SK-N-MC (cell line): ENCODE measurements around the gene ZNF677.
"Not testable (repeated sequence)": the region's sequence is repeated elsewhere in the genome, so short reads cannot be mapped to it uniquely, and the experiment has no call there.

Experiments used
- DNase-seq: peaks from one replicate; pipeline ENCODE4 v3.0.0-alpha.2; 2011; ENCODE audit warnings: low read depth, low spot score
- H3K27ac ChIP-seq: fragments of 200-600 bp; sonication (generic); 2 replicates; pipeline ENCODE4 v1.5.1; 2016; ENCODE audit warnings: mixed run types
- H3K36me3 ChIP-seq: fragments of 200-600 bp; sonication (generic); 2 replicates; pipeline ENCODE4 v1.6.1; 2017; ENCODE audit warnings: antibody characterized with exemption, low read length, mixed read lengths; ENCODE audit not compliant: insufficient read depth
- H3K4me3 ChIP-seq: fragments of 200-600 bp; sonication (generic); 2 replicates; pipeline ENCODE4 v1.5.1; 2016
- H3K9ac ChIP-seq: fragments of 200-600 bp; sonication (generic); 2 replicates; pipeline ENCODE4 v1.8.0; 2017; ENCODE audit warnings: mixed run types, mixed read lengths; ENCODE audit not compliant: insufficient read length
- H3K9me3 ChIP-seq: fragments of 200-600 bp; sonication (generic); 2 replicates; pipeline ENCODE4 v1.6.1; 2017; ENCODE audit warnings: low read depth, mild to moderate bottlenecking, antibody characterized with exemption, low read length, moderate library complexity, mixed read lengths
- EZH2 ChIP-seq: fragments of 200-600 bp; sonication (generic); IDR thresholded peaks from one replicate; pipeline ENCODE4 v1.6.1; 2017; ENCODE audit warnings: antibody characterized with exemption
- FOXP2 ChIP-seq: optimal IDR thresholded peaks from 2 replicates; pipeline ENCODE3; 2011; ENCODE audit warnings: mild to moderate bottlenecking, moderate library complexity; ENCODE audit not compliant: insufficient read depth; ENCODE audit errors: extremely low read length, control extremely low read depth
- POLR2AphosphoS5 ChIP-seq: IDR thresholded peaks from 2 replicates; pipeline ENCODE4 v1.6.1; 2012; ENCODE audit warnings: mild to moderate bottlenecking, low read depth, low read length, borderline replicate concordance

Gene ZNF677

DNA sequence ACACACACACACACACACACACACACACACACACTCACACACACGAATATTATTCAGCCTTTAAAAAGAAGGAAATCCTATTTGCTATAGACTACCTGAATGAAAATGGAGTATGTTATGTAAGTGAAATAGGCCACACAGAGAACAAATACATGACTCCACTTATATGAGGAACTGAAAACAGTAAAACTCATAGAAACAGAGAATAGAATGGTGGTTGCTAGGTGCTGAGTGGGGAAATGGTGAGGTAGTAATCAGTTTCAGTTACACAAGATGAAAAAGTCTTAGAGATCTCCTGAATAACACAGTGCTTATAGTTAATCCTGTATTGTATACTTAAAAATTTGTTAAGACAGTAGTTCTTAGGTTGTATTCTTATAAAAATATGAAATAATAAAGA lies 8.2 kb downstream of the ZNF677 start:
- Histone ChIP-seq H3K9ac (no peak overlapping the region), H3K27ac (no peak overlapping the region), H3K9me3 (no peaks in the 10 kb centered on the region; the same call in 1 of the 2 replicates), H3K36me3 (no peaks in the 10 kb centered on the region), H3K4me3 (no peak overlapping the region)
- DNase-seq = no peak
- TF ChIP-seq FOXP2 = no peak
- TF ChIP-seq EZH2 = no peak
- no peak for TF ChIP-seq POLR2AphosphoS5

DNA sequence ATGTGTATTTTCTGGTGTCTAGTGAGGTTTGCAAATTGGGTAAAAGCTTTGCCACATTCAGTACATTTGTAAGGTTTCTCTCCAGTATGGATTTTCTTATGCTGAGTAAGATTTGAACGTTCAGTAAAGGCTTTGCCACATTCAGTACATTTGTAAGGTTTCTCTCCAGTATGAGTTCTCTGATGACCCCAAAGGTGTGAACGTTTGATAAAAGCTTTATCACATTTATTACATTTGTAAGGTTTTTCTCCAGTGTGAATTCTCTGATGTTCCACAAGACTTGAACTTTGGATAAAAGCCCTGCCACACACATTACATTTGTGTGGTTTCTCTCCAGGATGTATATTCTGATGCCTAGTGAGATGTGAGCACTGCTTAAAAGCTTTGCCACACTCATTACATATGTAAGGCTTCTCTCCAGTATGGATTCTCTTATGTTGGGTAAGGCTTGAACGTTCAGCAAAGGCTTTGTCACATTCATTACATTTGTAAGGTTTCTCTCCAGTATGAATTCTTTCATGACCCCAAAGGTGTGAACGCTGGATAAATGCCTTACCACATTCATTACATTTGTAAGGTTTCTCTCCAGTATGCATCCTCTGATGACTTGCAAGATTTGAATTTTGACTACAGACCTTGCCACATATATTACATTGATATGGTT lies 17.4 kb downstream of the ZNF677 start:
- Histone ChIP-seq H3K4me3 (no peak overlapping the region), H3K27ac (no peak overlapping the region), H3K9ac (no peak overlapping the region), H3K36me3 (no peaks in the 10 kb centered on the region), H3K9me3 (peaks cover 4% of the 10 kb centered on the region; the same call in 1 of the 2 replicates)
- TF ChIP-seq FOXP2 = no peak
- no peak for TF ChIP-seq POLR2AphosphoS5
- TF ChIP-seq EZH2 = no peak
- DNase-seq = no peak

DNA sequence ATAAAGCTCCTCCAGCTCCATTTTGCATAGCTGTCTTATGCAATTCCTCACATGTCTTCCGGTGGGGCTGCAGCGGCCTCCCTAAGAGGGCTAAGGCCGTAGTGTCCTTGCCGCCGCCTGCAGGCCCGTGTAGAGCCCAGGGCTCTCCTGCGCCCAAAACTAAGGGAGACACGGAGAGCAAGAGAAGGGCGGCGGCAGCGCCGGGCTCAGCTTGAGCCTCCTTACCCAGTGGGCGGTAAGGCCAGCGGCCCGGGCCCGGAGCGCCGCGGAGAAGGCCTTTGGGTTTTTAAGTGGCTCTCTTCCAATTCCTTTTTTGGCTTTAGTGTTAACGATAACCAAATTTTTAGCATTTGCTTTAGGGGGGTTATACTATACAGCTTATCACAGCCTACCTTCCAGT lies 30.1 kb downstream of the ZNF677 start:
- TF ChIP-seq POLR2AphosphoS5 = no peak
- TF ChIP-seq FOXP2 = no peak
- no peak for TF ChIP-seq EZH2
- H3K4me3 ChIP-seq = no peak overlapping the region
- DNase-seq = no peak
- no peaks in the 10 kb centered on the region for H3K36me3 ChIP-seq
- no peaks in the 10 kb centered on the region for H3K9me3 ChIP-seq
- H3K9ac ChIP-seq = no peak overlapping the region
- H3K27ac ChIP-seq = no peak overlapping the region

GRCh38 chr19:53222716-53223115 lies 32.0 kb downstream of the ZNF677 start:
- H3K36me3 ChIP-seq, H3K4me3 ChIP-seq, DNase-seq, H3K9me3 ChIP-seq, H3K27ac ChIP-seq, H3K9ac ChIP-seq: not testable (repeated sequence)

DNA sequence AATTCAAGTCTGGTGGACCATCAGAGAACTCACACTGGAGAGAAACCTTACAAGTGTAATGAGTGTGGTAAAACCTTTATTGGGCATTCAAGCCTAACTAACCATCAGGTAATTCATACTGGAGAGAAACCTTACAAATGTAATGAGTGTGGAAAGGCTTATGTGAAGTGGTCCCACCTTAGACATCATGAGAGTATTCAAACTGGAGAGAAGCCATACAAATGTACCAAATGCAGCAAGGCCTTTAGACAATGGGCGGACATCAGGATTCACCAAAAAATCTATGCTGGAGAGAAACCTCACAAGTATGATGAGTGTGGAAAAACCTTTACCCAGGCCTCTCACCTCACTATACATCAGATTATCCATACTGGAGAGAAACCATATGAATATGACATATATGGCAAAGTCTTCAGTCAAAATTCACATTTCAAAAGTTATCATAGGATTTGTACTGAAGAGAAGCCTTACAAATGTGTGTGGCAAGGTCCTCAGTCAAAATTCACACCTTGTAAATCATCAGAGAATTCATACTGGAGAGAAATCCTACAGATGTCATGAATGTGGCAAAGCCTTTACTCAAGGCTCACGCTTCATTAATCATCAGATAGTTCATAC lies 41.9 kb downstream of the ZNF677 start:
- no peak for DNase-seq
- Histone ChIP-seq H3K36me3 (no peaks in the 10 kb centered on the region), H3K27ac (no peak overlapping the region), H3K9ac (no peak overlapping the region), H3K4me3 (no peak overlapping the region), H3K9me3 (peaks cover 5% of the 10 kb centered on the region; the same call in 1 of the 2 replicates)
- TF ChIP-seq FOXP2 (no peak), POLR2AphosphoS5 (no peak)

GRCh38 chr19:53211554-53211953 lies 43.1 kb downstream of the ZNF677 start:
- not testable (repeated sequence) for H3K36me3 ChIP-seq, DNase-seq, H3K4me3 ChIP-seq, H3K27ac ChIP-seq, H3K9me3 ChIP-seq, H3K9ac ChIP-seq

GRCh38 chr19:53196777-53197396 lies 57.8 kb downstream of the ZNF677 start:
- Histone ChIP-seq H3K4me3 (peak overlapping the region; percentile 51; the same call in 1 of the 2 replicates), H3K27ac (no peak overlapping the region), H3K9me3 (no peaks in the 10 kb centered on the region), H3K9ac (no peak overlapping the region), H3K36me3 (no peaks in the 10 kb centered on the region)
- no peak for DNase-seq
- TF ChIP-seq EZH2 (no peak), POLR2AphosphoS5 (no peak), FOXP2 (no peak)

DNA sequence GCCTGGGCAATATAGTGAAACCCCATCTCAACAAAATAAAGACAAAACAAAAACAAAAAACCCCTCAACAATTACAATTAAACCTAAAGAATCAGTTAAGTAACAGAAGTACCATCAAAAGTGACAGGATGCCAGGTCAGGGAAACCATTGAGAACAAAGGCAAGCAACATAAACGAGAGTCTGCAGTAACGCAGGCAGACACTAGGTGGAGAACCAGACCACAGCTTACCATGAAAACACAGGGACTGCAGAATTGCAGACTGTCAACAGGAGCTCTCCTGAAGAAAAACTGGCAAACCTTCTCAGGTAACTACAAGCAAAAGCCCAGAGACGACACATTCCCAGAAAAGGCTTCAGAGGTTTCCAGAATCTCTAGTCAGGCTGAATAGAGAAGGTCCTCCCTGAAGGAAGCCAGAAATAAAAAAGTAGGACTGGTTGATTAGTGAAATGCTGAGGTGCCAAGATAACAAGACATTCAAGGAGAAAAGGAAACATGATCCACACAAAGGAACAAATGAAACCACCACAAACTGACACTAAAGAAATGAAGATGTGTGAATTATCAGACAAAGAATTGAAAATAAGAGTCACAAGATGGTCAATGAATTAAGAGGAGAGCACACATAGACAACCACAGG lies 59.3 kb downstream of the ZNF677 start:
- H3K36me3 ChIP-seq = no peaks in the 10 kb centered on the region
- H3K27ac ChIP-seq = no peak overlapping the region
- H3K9ac ChIP-seq = no peak overlapping the region
- TF ChIP-seq POLR2AphosphoS5 = no peak
- no peak for TF ChIP-seq EZH2
- TF ChIP-seq FOXP2 = no peak
- DNase-seq = peak; percentile 16
- no peaks in the 10 kb centered on the region for H3K9me3 ChIP-seq
- H3K4me3 ChIP-seq = no peak overlapping the region
